Osteoblast (primary cell): ENCODE measurements around the gene KCND3. TPM values are rescaled to one million over a fixed set of nuclear protein-coding genes. Genes with fewer than 3 reads are reported as not detected.

Experiments
- DNase-seq: peaks from one replicate; pipeline ENCODE4 v3.0.0; 2011; ENCODE audit warnings: low spot score, mixed read lengths; ENCODE audit not compliant: insufficient read length; ENCODE audit errors: missing footprints
- H2AFZ ChIP-seq: 2 replicates; pipeline ENCODE4 v1.6.0; 2011; ENCODE audit warnings: mild to moderate bottlenecking, low read length
- H3K27ac ChIP-seq: 2 replicates; pipeline ENCODE4 v1.5.1; 2011; ENCODE audit warnings: mild to moderate bottlenecking, low read depth, low read length, moderate library complexity
- H3K27me3 ChIP-seq: 2 replicates; pipeline ENCODE4 v1.6.0; 2012; ENCODE audit warnings: mild to moderate bottlenecking, control low read depth, inconsistent platforms, low read length, moderate library complexity; ENCODE audit not compliant: insufficient read depth
- H3K36me3 ChIP-seq: 2 replicates; pipeline ENCODE4 v1.5.1; 2011; ENCODE audit warnings: mild to moderate bottlenecking, low read length, control low read depth, moderate library complexity; ENCODE audit not compliant: insufficient read depth
- H3K4me1 ChIP-seq: 2 replicates; pipeline ENCODE4 v1.5.1; 2011; ENCODE audit warnings: mild to moderate bottlenecking, low read length, control low read depth, moderate library complexity; ENCODE audit not compliant: insufficient read depth
- H3K4me2 ChIP-seq: 2 replicates; pipeline ENCODE4 v1.6.0; 2011; ENCODE audit warnings: mild to moderate bottlenecking, low read length; ENCODE audit not compliant: insufficient read depth
- H3K4me3 ChIP-seq: fragments of 200-600 bp; sonication (generic); 3 replicates; pipeline ENCODE4 v1.5.1; 2012; ENCODE audit warnings: mild to moderate bottlenecking, low read length, inconsistent platforms; ENCODE audit not compliant: insufficient read depth
- H3K79me2 ChIP-seq: 2 replicates; pipeline ENCODE4 v1.6.0; 2012; ENCODE audit warnings: mild to moderate bottlenecking, low read length, control low read depth, inconsistent platforms; ENCODE audit not compliant: insufficient read depth
- H3K9me3 ChIP-seq: 2 replicates; pipeline ENCODE4 v1.5.1; 2011; ENCODE audit warnings: low read depth, low read length, control low read depth
- H4K20me1 ChIP-seq: 2 replicates; pipeline ENCODE4 v1.6.0; 2012; ENCODE audit warnings: mild to moderate bottlenecking, low read length, control low read depth; ENCODE audit not compliant: insufficient read depth
- CTCF ChIP-seq: IDR thresholded peaks from 2 replicates; pipeline ENCODE4 v1.5.1; 2011; ENCODE audit warnings: mild to moderate bottlenecking, low read depth, low read length, moderate library complexity; ENCODE audit errors: extremely low read depth
- total RNA-seq: library from RNA; depleted of rRNA; stranded (reverse); fragments of >200 nt; gene quantifications from 2 replicates; pipeline ENCODE4 v1.2.3, GENCODE V29; 2012

Gene KCND3
- total RNA-seq, 1 donor, result 3.6 TPM

- no peak for TF ChIP-seq CTCF
- no peak for DNase-seq
- no peaks in the 10 kb centered on the region for H3K79me2 ChIP-seq
- no peaks in the 10 kb centered on the region for H3K9me3 ChIP-seq
- no peaks in the 10 kb centered on the region for H3K36me3 ChIP-seq
- H2AFZ ChIP-seq, result no peak overlapping the region
- no peak overlapping the region for H3K27ac ChIP-seq
- H3K4me2 ChIP-seq, result no peak overlapping the region
- H3K27me3 ChIP-seq, result peaks cover 4% of the 10 kb centered on the region
- no peaks in the 10 kb centered on the region for H3K4me1 ChIP-seq
- no peak overlapping the region for H3K4me3 ChIP-seq
- H4K20me1 ChIP-seq, result no peaks in the 10 kb centered on the region
These were observed 126.9 kb downstream of the KCND3 start for GRCh38 chr1:111862599-111862998.

- H3K27me3 ChIP-seq, result peaks cover 14% of the 10 kb centered on the region
- H3K27ac ChIP-seq, result no peak overlapping the region
- H3K4me3 ChIP-seq, result no peak overlapping the region
- H3K36me3 ChIP-seq, result no peaks in the 10 kb centered on the region
- no peaks in the 10 kb centered on the region for H3K9me3 ChIP-seq
- no peaks in the 10 kb centered on the region for H3K79me2 ChIP-seq
- H3K4me2 ChIP-seq, result no peak overlapping the region
- no peak for TF ChIP-seq CTCF
- no peak overlapping the region for H2AFZ ChIP-seq
- DNase-seq, result no peak
- H4K20me1 ChIP-seq, result no peaks in the 10 kb centered on the region
- no peaks in the 10 kb centered on the region for H3K4me1 ChIP-seq
These were observed 127.9 kb downstream of the KCND3 start for GRCh38 chr1:111861523-111861922.

- Histone ChIP-seq H3K4me1 (no peaks in the 10 kb centered on the region), H3K4me2 (no peak overlapping the region), H3K79me2 (no peaks in the 10 kb centered on the region), H2AFZ (no peak overlapping the region), H3K4me3 (no peak overlapping the region), H3K9me3 (no peaks in the 10 kb centered on the region), H3K27ac (no peak overlapping the region), H3K27me3 (peaks cover 20% of the 10 kb centered on the region), H3K36me3 (no peaks in the 10 kb centered on the region), H4K20me1 (peaks cover 2% of the 10 kb centered on the region)
- TF ChIP-seq CTCF, result no peak
- DNase-seq, result no peak
These were observed 132.2 kb downstream of the KCND3 start for GRCh38 chr1:111857194-111857651.

- no peak overlapping the region for H3K27ac ChIP-seq
- H3K4me2 ChIP-seq, result no peak overlapping the region
- no peak overlapping the region for H2AFZ ChIP-seq
- H3K9me3 ChIP-seq, result no peaks in the 10 kb centered on the region
- no peak for DNase-seq
- peaks cover 20% of the 10 kb centered on the region for H3K27me3 ChIP-seq
- H3K4me1 ChIP-seq, result no peaks in the 10 kb centered on the region
- H3K79me2 ChIP-seq, result no peaks in the 10 kb centered on the region
- TF ChIP-seq CTCF, result no peak
- H4K20me1 ChIP-seq, result peaks cover 2% of the 10 kb centered on the region
- H3K36me3 ChIP-seq, result no peaks in the 10 kb centered on the region
- no peak overlapping the region for H3K4me3 ChIP-seq
These were observed 132.9 kb downstream of the KCND3 start for GRCh38 chr1:111856411-111857185.
